SK-N-MC (cell line): ENCODE measurements around the gene CES4A.

Source experiments
- DNase-seq: peaks from one replicate; pipeline ENCODE4 v3.0.0-alpha.2; 2011; ENCODE audit warnings: low read depth, low spot score
- H3K27ac ChIP-seq: fragments of 200-600 bp; sonication (generic); 2 replicates; pipeline ENCODE4 v1.5.1; 2016; ENCODE audit warnings: mixed run types
- H3K36me3 ChIP-seq: fragments of 200-600 bp; sonication (generic); 2 replicates; pipeline ENCODE4 v1.6.1; 2017; ENCODE audit warnings: antibody characterized with exemption, low read length, mixed read lengths; ENCODE audit not compliant: insufficient read depth
- H3K4me3 ChIP-seq: fragments of 200-600 bp; sonication (generic); 2 replicates; pipeline ENCODE4 v1.5.1; 2016
- H3K9ac ChIP-seq: fragments of 200-600 bp; sonication (generic); 2 replicates; pipeline ENCODE4 v1.8.0; 2017; ENCODE audit warnings: mixed run types, mixed read lengths; ENCODE audit not compliant: insufficient read length
- H3K9me3 ChIP-seq: fragments of 200-600 bp; sonication (generic); 2 replicates; pipeline ENCODE4 v1.6.1; 2017; ENCODE audit warnings: low read depth, mild to moderate bottlenecking, antibody characterized with exemption, low read length, moderate library complexity, mixed read lengths
- EZH2 ChIP-seq: fragments of 200-600 bp; sonication (generic); IDR thresholded peaks from one replicate; pipeline ENCODE4 v1.6.1; 2017; ENCODE audit warnings: antibody characterized with exemption
- FOXP2 ChIP-seq: optimal IDR thresholded peaks from 2 replicates; pipeline ENCODE3; 2011; ENCODE audit warnings: mild to moderate bottlenecking, moderate library complexity; ENCODE audit not compliant: insufficient read depth; ENCODE audit errors: extremely low read length, control extremely low read depth
- POLR2AphosphoS5 ChIP-seq: IDR thresholded peaks from 2 replicates; pipeline ENCODE4 v1.6.1; 2012; ENCODE audit warnings: mild to moderate bottlenecking, low read depth, low read length, borderline replicate concordance

CES4A gene

GRCh38 chr16:67017810-67018488, 29.6 kb downstream of the CES4A start:
- no peak for TF ChIP-seq POLR2AphosphoS5
- no peak for DNase-seq
- no peak overlapping the region for H3K27ac ChIP-seq
- no peak overlapping the region for H3K9ac ChIP-seq
- H3K9me3 ChIP-seq = no peaks in the 10 kb centered on the region
- no peaks in the 10 kb centered on the region for H3K36me3 ChIP-seq
- no peak overlapping the region for H3K4me3 ChIP-seq

GRCh38 chr16:67019171-67019570, 30.8 kb downstream of the CES4A start:
- no peak for DNase-seq
- H3K36me3 ChIP-seq = no peaks in the 10 kb centered on the region
- no peaks in the 10 kb centered on the region for H3K9me3 ChIP-seq
- no peak overlapping the region for H3K9ac ChIP-seq
- TF ChIP-seq EZH2 = no peak
- TF ChIP-seq FOXP2 = no peak
- H3K4me3 ChIP-seq = no peak overlapping the region
- H3K27ac ChIP-seq = no peak overlapping the region

- TF ChIP-seq FOXP2 (no peak), EZH2 (no peak), POLR2AphosphoS5 (no peak)
- DNase-seq = no peak
Observed at GRCh38 chr16:67021321-67021720, 32.9 kb downstream of the CES4A start.

GRCh38 chr16:67022531-67023214, 34.3 kb downstream of the CES4A start:
- Histone ChIP-seq H3K9ac (no peak overlapping the region), H3K36me3 (no peaks in the 10 kb centered on the region), H3K27ac (no peak overlapping the region; the same call in 1 of the 2 replicates), H3K9me3 (no peaks in the 10 kb centered on the region), H3K4me3 (no peak overlapping the region)
- no peak for TF ChIP-seq FOXP2
- TF ChIP-seq EZH2 = no peak
- no peak for TF ChIP-seq POLR2AphosphoS5
- DNase-seq = no peak

More at GRCh38 chr16:67021321-67021720, 32.9 kb downstream of the CES4A start:
- Histone ChIP-seq H3K27ac (no peak overlapping the region), H3K9me3 (no peaks in the 10 kb centered on the region), H3K4me3 (no peak overlapping the region), H3K36me3 (no peaks in the 10 kb centered on the region), H3K9ac (no peak overlapping the region)

GRCh38 chr16:67023689-67024088, 35.3 kb downstream of the CES4A start:
- H3K4me3 ChIP-seq = no peak overlapping the region
- no peaks in the 10 kb centered on the region for H3K9me3 ChIP-seq
- H3K27ac ChIP-seq = peak overlapping the region; percentile 90; the same call in 1 of the 2 replicates
- TF ChIP-seq FOXP2 (no peak), POLR2AphosphoS5 (no peak), EZH2 (no peak)
- no peaks in the 10 kb centered on the region for H3K36me3 ChIP-seq
- no peak overlapping the region for H3K9ac ChIP-seq
- no peak for DNase-seq

- peak overlapping the region; percentile 26 for H3K4me3 ChIP-seq
- no peak overlapping the region for H3K9ac ChIP-seq
- no peaks in the 10 kb centered on the region for H3K9me3 ChIP-seq
- no peaks in the 10 kb centered on the region for H3K36me3 ChIP-seq
- TF ChIP-seq EZH2 (no peak), FOXP2 (no peak), POLR2AphosphoS5 (no peak; the same call in 1 of the 2 replicates)
- DNase-seq = peak; percentile 76
- peak overlapping the region; percentile 90 for H3K27ac ChIP-seq
Observed at GRCh38 chr16:67024384-67025209, 36.2 kb downstream of the CES4A start.

GRCh38 chr16:67025210-67025550, 36.8 kb downstream of the CES4A start:
- H3K9me3 ChIP-seq = no peaks in the 10 kb centered on the region
- no peak overlapping the region for H3K9ac ChIP-seq
- H3K4me3 ChIP-seq = peak overlapping the region; percentile 17; the same call in 1 of the 2 replicates
- TF ChIP-seq FOXP2 (no peak), EZH2 (no peak), POLR2AphosphoS5 (no peak)
- no peaks in the 10 kb centered on the region for H3K36me3 ChIP-seq
- H3K27ac ChIP-seq = peak overlapping the region; percentile 90
- no peak for DNase-seq

- TF ChIP-seq POLR2AphosphoS5 (no peak), FOXP2 (no peak), EZH2 (no peak)
- Histone ChIP-seq H3K36me3 (no peaks in the 10 kb centered on the region), H3K4me3 (no peak overlapping the region), H3K9me3 (no peaks in the 10 kb centered on the region), H3K9ac (no peak overlapping the region), H3K27ac (no peak overlapping the region)
- DNase-seq = no peak
Observed at GRCh38 chr16:67026570-67026969, 38.2 kb downstream of the CES4A start.
